H1 (cell line): ENCODE measurements around the gene PRAF2. TPM values are rescaled to one million over a fixed set of nuclear protein-coding genes. Genes with fewer than 3 reads are reported as not detected.

Experiments used
- CTCF ChIA-PET: fragments of 300-600 bp; sonication (Branson Sonifier 250); formaldehyde crosslinking; loops from one replicate; lab custom pipeline; 2021; ENCODE audit not compliant: partially characterized antibody; lab: Charles Lee
- POLR2A ChIA-PET: fragments of 300-600 bp; sonication (Branson Sonifier 250); formaldehyde crosslinking; loops from one replicate; lab custom pipeline; 2021; ENCODE audit warnings: inconsistent platforms; ENCODE audit not compliant: partially characterized antibody; lab: Charles Lee
- DNase-seq, 2 experiments: peaks; one replicate each; pipeline versions ENCODE4 v3.0.0 to v3.0.0-alpha.2; 2010 to 2022; ENCODE audit warnings: low spot score in 2 of 2, low read depth in 1 of 2, mixed read lengths in 1 of 2
- FAIRE-seq: peaks from 2 replicates; lab custom pipeline; 2011; peaks lifted over from hg19 to GRCh38; lab: Jason Lieb, UNC
- H2AFZ ChIP-seq: 2 replicates; pipeline ENCODE4 v1.8.1; 2012; ENCODE audit warnings: low read length, inconsistent platforms
- H2AK5ac ChIP-seq: 2 replicates; pipeline ENCODE4 v1.6.1; 2013; ENCODE audit warnings: low read depth, low read length
- H2BK120ac ChIP-seq: replicated peaks from 2 replicates; pipeline ENCODE3; 2013; ENCODE audit warnings: low read depth, low read length, inconsistent platforms
- H2BK12ac ChIP-seq: 2 replicates; pipeline ENCODE4 v1.6.1; 2013; ENCODE audit warnings: low read depth, low read length
- H2BK15ac ChIP-seq: 2 replicates; pipeline ENCODE4 v1.6.1; 2013; ENCODE audit warnings: low read length
- H2BK20ac ChIP-seq: 2 replicates; pipeline ENCODE4 v1.6.1; 2013; ENCODE audit warnings: low read length
- H2BK5ac ChIP-seq: 2 replicates; pipeline ENCODE4 v1.6.1; 2013; ENCODE audit warnings: low read depth, low read length
- H3K14ac ChIP-seq: 2 replicates; pipeline ENCODE4 v1.6.1; 2013; ENCODE audit warnings: inconsistent platforms; ENCODE audit not compliant: insufficient read length
- H3K18ac ChIP-seq: 2 replicates; pipeline ENCODE4 v1.6.1; 2013; ENCODE audit warnings: low read length; ENCODE audit errors: extremely low read depth
- H3K23ac ChIP-seq: 2 replicates; pipeline ENCODE4 v1.6.1; 2013; ENCODE audit warnings: inconsistent platforms; ENCODE audit not compliant: insufficient read length
- H3K23me2 ChIP-seq: 2 replicates; pipeline ENCODE4 v1.6.1; 2013; ENCODE audit warnings: low read depth, low read length
- H3K27ac ChIP-seq: 2 replicates; pipeline ENCODE4 v1.6.1; 2011; ENCODE audit warnings: low read depth, low read length, inconsistent platforms
- H3K27me3 ChIP-seq, 4 experiments: replicated peaks in 1 of 4; 1 replicate in 1 of 4; 2 replicates in 3 of 4; pipeline versions ENCODE4 v1.6.1 to v1.8.1; 2011 to 2013; ENCODE audit warnings: low read length in 3 of 4, mild to moderate bottlenecking in 3 of 4, inconsistent platforms in 2 of 4, mixed read lengths in 2 of 4, moderate library complexity in 1 of 4; ENCODE audit not compliant: control insufficient read depth in 3 of 4, insufficient read depth in 3 of 4; ENCODE audit errors: extremely low read depth in 1 of 4
- H3K36me3 ChIP-seq, 4 experiments: 2 replicates each; pipeline versions ENCODE4 v1.6.1 to v1.8.1; 2011 to 2013; ENCODE audit warnings: mild to moderate bottlenecking in 4 of 4, low read length in 3 of 4, moderate library complexity in 2 of 4, control low read depth in 1 of 4, inconsistent platforms in 1 of 4; ENCODE audit not compliant: insufficient read depth in 4 of 4, control insufficient read depth in 2 of 4
- H3K4ac ChIP-seq: replicated peaks from 2 replicates; pipeline ENCODE3; 2013; ENCODE audit warnings: low read length, low read depth, mixed read lengths, inconsistent platforms; ENCODE audit not compliant: insufficient read length
- H3K4me1 ChIP-seq, 4 experiments: replicated peaks in 1 of 4; 1 replicate in 1 of 4; 2 replicates in 3 of 4; pipeline versions ENCODE4 v1.6.1 to v1.8.1; 2011 to 2013; ENCODE audit warnings: low read length in 3 of 4, inconsistent platforms in 2 of 4, mixed read lengths in 1 of 4; ENCODE audit not compliant: insufficient read depth in 4 of 4, control insufficient read depth in 3 of 4
- H3K4me2 ChIP-seq, 2 experiments: 2 replicates each; pipeline versions ENCODE4 v1.6.1 to v1.8.1; 2011 to 2013; ENCODE audit warnings: low read depth in 2 of 2, low read length in 2 of 2, control low read depth in 1 of 2, inconsistent platforms in 1 of 2, mild to moderate bottlenecking in 1 of 2; ENCODE audit not compliant: insufficient read depth in 1 of 2
- H3K4me3 ChIP-seq, 4 experiments: fragments of 200-600, 300-600 bp in 1 of 4; sonication (generic), shearing (Covaris generic), sonication (Bioruptor Twin) in 1 of 4; 2 replicates each; pipeline versions ENCODE4 v1.5.1 to v1.8.1; 2011 to 2016; ENCODE audit warnings: low read length in 4 of 4, low read depth in 3 of 4, control low read depth in 2 of 4, inconsistent platforms in 2 of 4, mild to moderate bottlenecking in 2 of 4, mixed read lengths in 1 of 4, moderate library complexity in 1 of 4; ENCODE audit not compliant: insufficient read depth in 2 of 4; ENCODE audit errors: extremely low read depth in 1 of 4
- H3K56ac ChIP-seq: replicated peaks from 2 replicates; pipeline ENCODE3; 2013; ENCODE audit warnings: low read depth, mild to moderate bottlenecking, mixed read lengths, low read length, inconsistent platforms; ENCODE audit not compliant: insufficient read length
- H3K79me1 ChIP-seq: 2 replicates; pipeline ENCODE4 v1.6.1; 2013; ENCODE audit warnings: low read depth, low read length, control low read depth
- H3K79me2 ChIP-seq, 2 experiments: 2 replicates each; pipeline versions ENCODE4 v1.6.1 to v1.8.1; 2012 to 2013; ENCODE audit warnings: low read length in 2 of 2, mild to moderate bottlenecking in 2 of 2, inconsistent platforms in 1 of 2; ENCODE audit not compliant: insufficient read depth in 2 of 2, control insufficient read depth in 1 of 2
- H3K9ac ChIP-seq, 4 experiments: replicated peaks in 1 of 4; 1 replicate in 1 of 4; 2 replicates in 3 of 4; pipeline versions ENCODE4 v1.6.1 to v1.8.1; 2011 to 2013; ENCODE audit warnings: low read depth in 3 of 4, low read length in 3 of 4, control low read depth in 2 of 4, mild to moderate bottlenecking in 2 of 4, moderate library complexity in 2 of 4, inconsistent platforms in 1 of 4; ENCODE audit errors: extremely low read depth in 1 of 4
- H3K9me3 ChIP-seq, 2 experiments: 2 replicates each; pipeline versions ENCODE4 v1.6.1 to v1.8.1; 2012 to 2013; ENCODE audit warnings: mild to moderate bottlenecking in 2 of 2, moderate library complexity in 2 of 2, control low read depth in 1 of 2, inconsistent platforms in 1 of 2, low read depth in 1 of 2, low read length in 1 of 2, mixed read lengths in 1 of 2; ENCODE audit not compliant: insufficient read depth in 2 of 2
- H4K20me1 ChIP-seq, 2 experiments: replicated peaks in 1 of 2; 2 replicates each; pipeline versions ENCODE3 to v1.8.1; 2011 to 2013; ENCODE audit warnings: inconsistent platforms in 2 of 2, low read length in 2 of 2, mild to moderate bottlenecking in 1 of 2; ENCODE audit not compliant: insufficient read depth in 2 of 2, control insufficient read depth in 1 of 2
- H4K5ac ChIP-seq: 2 replicates; pipeline ENCODE4 v1.6.1; 2013; ENCODE audit warnings: low read length, low read depth, mixed read lengths, inconsistent platforms; ENCODE audit not compliant: insufficient read length
- H4K8ac ChIP-seq: 2 replicates; pipeline ENCODE4 v1.8.0; 2013; ENCODE audit warnings: mild to moderate bottlenecking, moderate library complexity, low read length, inconsistent platforms; ENCODE audit not compliant: insufficient read depth; ENCODE audit errors: extremely low read depth
- H4K91ac ChIP-seq: replicated peaks from 2 replicates; pipeline ENCODE3; 2013; ENCODE audit warnings: low read length, mixed read lengths, inconsistent platforms; ENCODE audit not compliant: insufficient read length
- ASH2L ChIP-seq: fragments of 200-600, 300-600 bp; sonication (generic); IDR thresholded peaks from one replicate; pipeline ENCODE4 v1.7.1; 2017; ENCODE audit warnings: low read length
- ATF2 ChIP-seq: IDR thresholded peaks from 2 replicates; pipeline ENCODE4 v1.6.1; 2012; ENCODE audit warnings: low read length, inconsistent platforms
- PHF8 ChIP-seq: fragments of 200-600 bp; sonication (generic); conservative IDR thresholded peaks from 2 replicates; pipeline ENCODE4 v1.7.1; 2012; ENCODE audit warnings: low read depth, mild to moderate bottlenecking, inconsistent platforms, low read length, moderate library complexity
- WGBS, 2 experiments: shearing (Covaris generic) in 1 of 2; methylation state at CpG; one replicate each; pipeline versions ENCODE4 v1.1.6 to v1.1.7; 2013 to 2015; ENCODE audit warnings: low lambda C conversion rate in 2 of 2, mixed read lengths in 2 of 2, inconsistent platforms in 1 of 2, low coverage in 1 of 2, missing lambda C conversion rate in 1 of 2; ENCODE audit not compliant: insufficient replicate concordance in 2 of 2, insufficient coverage in 1 of 2, insufficient read length in 1 of 2; ENCODE audit errors: extremely low coverage in 1 of 2, missing lambda C conversion rate in 1 of 2; 5-methylcytosine and 5-hydroxymethylcytosine counted together
- polyA plus RNA-seq, 7 experiments: library from polyadenylated mRNA; depleted of rRNA in 3 of 7; stranded (reverse) in 5 of 7; unstranded in 2 of 7; fragments of >200 nt in 5 of 7; fragments of 200-250 nt in 2 of 7; gene quantifications; 1 replicate in 5 of 7; 2 replicates in 1 of 7; 4 replicates in 1 of 7; pipeline versions ENCODE4 v1.2.1 to v1.2.3, GENCODE V29; 2011 to 2013; ENCODE audit warnings: missing spikeins in 2 of 7, mixed read lengths in 2 of 7
- total RNA-seq: library from RNA; stranded (reverse); fragmentation: NEBNext Ultra II Directional; extraction: Animal tissue kit (Norgen Biotek cat#: 25700); gene quantifications from 2 replicates; pipeline ENCODE4 v1.2.1, GENCODE V29; 2021

The PRAF2 gene
- total and polyA plus RNA-seq, 2 of the 8 experiments (the other 6 are each of a cell fraction or from before 2014, with no cell fraction given), result 11.3 to 15.4 TPM

GRCh38 chrX:49110417-49110816 is 36.6 kb upstream of the PRAF2 start:
- WGBS, 2 experiments, result 94% methylated on average over 3 of the region's 3 CpGs; no CpG with 5 or more reads in 1 of the 2 experiments
- TF ChIP-seq ASH2L (no peak), ATF2 (no peak), PHF8 (no peak)

More at GRCh38 chrX:49110417-49110816, 36.6 kb upstream of the PRAF2 start:
- Histone ChIP-seq H4K8ac (no peak overlapping the region), H3K23ac (no peak overlapping the region), H4K20me1 (no peaks in the 10 kb centered on the region), H4K5ac (no peak overlapping the region), H4K91ac (no peak overlapping the region), H3K9ac (no peak overlapping the region), H2BK15ac (no peak overlapping the region), H2AK5ac (no peak overlapping the region), H3K27me3 (no peaks in the 10 kb centered on the region), H3K9me3 (no peaks in the 10 kb centered on the region), H3K23me2 (no peaks in the 10 kb centered on the region), H2BK20ac (no peak overlapping the region), H3K79me1 (no peaks in the 10 kb centered on the region), H3K4me2 (no peak overlapping the region), H3K4me1 (no peaks in the 10 kb centered on the region), H2BK120ac (no peak overlapping the region), H3K56ac (no peak overlapping the region), H3K79me2 (no peaks in the 10 kb centered on the region), H2AFZ (no peak overlapping the region), H3K18ac (no peak overlapping the region), H3K4me3 (no peak overlapping the region), H3K27ac (no peak overlapping the region), H3K4ac (no peak overlapping the region), H2BK5ac (no peak overlapping the region), H3K36me3 (peaks cover 0 to 6% (median 3%) of the 10 kb centered on the region in 4 experiments; a peak in 5 of 8 replicates), H2BK12ac (no peak overlapping the region), H3K14ac (no peak overlapping the region)
- CTCF ChIA-PET, result no interaction called here
- POLR2A ChIA-PET, result interaction anchor here (1.4 kb wide), 1 partner anchor 13 kb away, joined by 4 read pairs; no protein-coding TSS in a partner anchor
- DNase-seq (no peak), FAIRE-seq (no peak)
